Measurements from ENCODE around the gene RAD51B.

RAD51B gene

GRCh38 chr14:68712703-68713370 is 893.3 kb downstream of the RAD51B start:
- no peak overlapping the region for H3K4me3 ChIP-seq (replicated peaks; ENCODE audit: low read depth, low read length)
- no peaks in the 10 kb centered on the region for H3K27me3 ChIP-seq (replicated peaks; ENCODE audit: control insufficient read depth, insufficient read depth, low read length)
- no peak for TF ChIP-seq CTCF (IDR thresholded peaks at IDR 0.05; ENCODE audit: insufficient read depth, low read length, poor library complexity, severe bottlenecking)
- no peaks in the 10 kb centered on the region for H3K36me3 ChIP-seq (ENCODE audit: control insufficient read depth, insufficient read depth, low read length)
- DNase-seq (ENCODE audit: extremely low read depth, insufficient read length), result no peak

- no peak for DNase-seq (ENCODE audit: extremely low read depth, insufficient read length)
- no peak overlapping the region for H3K4me3 ChIP-seq (replicated peaks; ENCODE audit: low read depth, low read length)
- no peak for TF ChIP-seq CTCF (IDR thresholded peaks at IDR 0.05; ENCODE audit: insufficient read depth, low read length, poor library complexity, severe bottlenecking)
- H3K27me3 ChIP-seq (replicated peaks; ENCODE audit: control insufficient read depth, insufficient read depth, low read length), result no peaks in the 10 kb centered on the region
- no peaks in the 10 kb centered on the region for H3K36me3 ChIP-seq (ENCODE audit: control insufficient read depth, insufficient read depth, low read length)
These were observed 894.2 kb downstream of the RAD51B start for GRCh38 chr14:68713782-68714181.

GRCh38 chr14:68714991-68715924 is 895.7 kb downstream of the RAD51B start:
- Histone ChIP-seq H3K27me3 (replicated peaks; ENCODE audit: control insufficient read depth, insufficient read depth, low read length) (no peaks in the 10 kb centered on the region), H3K4me3 (replicated peaks; ENCODE audit: low read depth, low read length) (no peak overlapping the region), H3K36me3 (ENCODE audit: control insufficient read depth, insufficient read depth, low read length) (no peaks in the 10 kb centered on the region)
- TF ChIP-seq CTCF (IDR thresholded peaks at IDR 0.05; ENCODE audit: insufficient read depth, low read length, poor library complexity, severe bottlenecking), result peak; percentile 14
- DNase-seq (ENCODE audit: extremely low read depth, insufficient read length), result no peak

GRCh38 chr14:68716698-68717097 is 897.1 kb downstream of the RAD51B start:
- H3K36me3 ChIP-seq (ENCODE audit: control insufficient read depth, insufficient read depth, low read length), result no peaks in the 10 kb centered on the region
- no peak overlapping the region for H3K4me3 ChIP-seq (replicated peaks; ENCODE audit: low read depth, low read length)
- no peak for DNase-seq (ENCODE audit: extremely low read depth, insufficient read length)
- no peaks in the 10 kb centered on the region for H3K27me3 ChIP-seq (replicated peaks; ENCODE audit: control insufficient read depth, insufficient read depth, low read length)
- no peak for TF ChIP-seq CTCF (IDR thresholded peaks at IDR 0.05; ENCODE audit: insufficient read depth, low read length, poor library complexity, severe bottlenecking)

- no peak for DNase-seq (ENCODE audit: extremely low read depth, insufficient read length)
- H3K27me3 ChIP-seq (replicated peaks; ENCODE audit: control insufficient read depth, insufficient read depth, low read length), result no peaks in the 10 kb centered on the region
- TF ChIP-seq CTCF (IDR thresholded peaks at IDR 0.05; ENCODE audit: insufficient read depth, low read length, poor library complexity, severe bottlenecking), result peak; percentile 54
- no peaks in the 10 kb centered on the region for H3K36me3 ChIP-seq (ENCODE audit: control insufficient read depth, insufficient read depth, low read length)
- no peak overlapping the region for H3K4me3 ChIP-seq (replicated peaks; ENCODE audit: low read depth, low read length)
These were observed 898.7 kb downstream of the RAD51B start for GRCh38 chr14:68718023-68718990.
